CD4-positive, alpha-beta T cell treated with Interleukin-17A for 4 hours (primary cell): Measurements from ENCODE around the gene BRD3OS.
A peak's percentile ranks its signal among the peaks of the same experiment; 100 is the strongest.

Source experiments
- DNase-seq: peaks from one replicate; pipeline ENCODE4 v3.0.0-alpha.2; 2020; ENCODE audit warnings: mixed read lengths

Gene BRD3OS

DNA sequence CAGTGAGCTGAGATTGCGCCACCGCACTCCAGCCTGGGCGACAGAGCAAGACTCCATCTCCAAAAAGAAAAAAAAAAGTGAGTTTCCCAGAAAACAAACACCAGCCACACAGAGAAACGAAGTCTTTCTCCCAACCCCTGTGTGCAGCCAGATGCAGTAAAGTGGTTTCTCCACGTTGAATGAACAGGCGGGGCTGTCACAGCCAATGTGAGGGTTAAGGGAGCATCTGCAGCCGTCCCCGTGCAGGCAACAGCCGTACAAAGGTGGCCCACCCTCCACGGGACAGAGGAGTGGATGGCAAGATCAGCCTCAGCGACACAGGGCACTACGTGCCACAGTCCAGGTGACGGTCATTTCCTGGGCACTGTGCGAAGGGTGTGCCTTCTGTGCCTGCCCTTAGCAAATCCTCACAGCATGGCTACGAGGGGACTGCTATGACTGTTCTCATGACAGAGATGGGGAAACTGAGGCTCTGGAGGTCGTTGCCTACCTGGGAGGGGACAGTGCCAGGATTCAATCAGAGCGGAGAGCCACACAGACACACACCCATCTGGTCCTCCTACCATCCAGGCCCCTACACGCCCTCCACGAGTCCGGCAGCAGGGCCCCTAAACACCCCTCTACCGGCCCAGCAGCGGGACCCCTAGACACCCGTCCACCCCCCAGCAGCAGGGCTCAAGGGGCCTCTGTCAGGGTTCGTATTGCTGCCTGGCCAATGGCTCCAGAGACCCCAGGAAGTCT lies 35.5 kb upstream of the BRD3OS start:
- no peak for DNase-seq

DNA sequence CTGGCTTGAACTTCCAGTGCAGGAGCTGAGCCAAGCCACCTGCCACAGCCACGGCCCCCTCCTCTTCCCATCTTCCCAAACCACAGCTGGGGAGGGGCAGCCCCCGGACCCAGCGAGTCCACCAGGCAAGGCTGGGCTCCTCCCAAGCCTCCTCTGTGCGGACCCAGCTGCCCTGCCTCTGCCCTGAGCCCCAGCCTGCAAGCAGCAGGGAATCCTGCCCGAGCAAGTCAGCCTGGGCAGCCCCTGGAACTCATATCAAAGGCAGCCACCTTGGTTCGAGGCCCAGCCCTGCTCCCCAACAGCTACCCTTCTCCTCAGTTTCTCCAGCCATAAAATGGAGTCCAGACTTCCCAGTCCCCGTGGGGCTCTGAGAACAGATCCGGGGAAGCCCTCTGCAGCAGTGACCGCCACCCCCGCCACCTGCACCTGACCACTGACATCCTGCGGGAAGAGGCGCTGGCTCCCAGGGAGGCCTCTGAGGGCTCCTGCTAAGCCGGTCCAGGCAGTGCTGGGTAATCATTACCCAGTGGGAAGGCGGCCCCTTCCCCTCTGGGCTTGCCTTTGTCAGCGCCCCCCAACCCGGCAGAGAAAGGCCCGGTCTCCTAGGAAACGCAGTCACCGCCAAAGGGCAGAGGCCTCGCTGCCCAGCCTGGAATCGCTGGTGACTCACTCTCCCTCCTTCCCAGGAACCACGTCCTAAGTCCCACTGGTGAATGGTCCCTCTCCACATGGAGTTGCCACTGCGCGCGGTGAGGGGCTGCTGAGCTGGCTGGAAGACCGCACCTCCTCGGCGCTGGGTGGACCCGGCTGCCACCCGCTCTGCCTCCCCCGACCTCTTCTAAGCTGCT lies 34.7 kb upstream of the BRD3OS start:
- DNase-seq: no peak

DNA sequence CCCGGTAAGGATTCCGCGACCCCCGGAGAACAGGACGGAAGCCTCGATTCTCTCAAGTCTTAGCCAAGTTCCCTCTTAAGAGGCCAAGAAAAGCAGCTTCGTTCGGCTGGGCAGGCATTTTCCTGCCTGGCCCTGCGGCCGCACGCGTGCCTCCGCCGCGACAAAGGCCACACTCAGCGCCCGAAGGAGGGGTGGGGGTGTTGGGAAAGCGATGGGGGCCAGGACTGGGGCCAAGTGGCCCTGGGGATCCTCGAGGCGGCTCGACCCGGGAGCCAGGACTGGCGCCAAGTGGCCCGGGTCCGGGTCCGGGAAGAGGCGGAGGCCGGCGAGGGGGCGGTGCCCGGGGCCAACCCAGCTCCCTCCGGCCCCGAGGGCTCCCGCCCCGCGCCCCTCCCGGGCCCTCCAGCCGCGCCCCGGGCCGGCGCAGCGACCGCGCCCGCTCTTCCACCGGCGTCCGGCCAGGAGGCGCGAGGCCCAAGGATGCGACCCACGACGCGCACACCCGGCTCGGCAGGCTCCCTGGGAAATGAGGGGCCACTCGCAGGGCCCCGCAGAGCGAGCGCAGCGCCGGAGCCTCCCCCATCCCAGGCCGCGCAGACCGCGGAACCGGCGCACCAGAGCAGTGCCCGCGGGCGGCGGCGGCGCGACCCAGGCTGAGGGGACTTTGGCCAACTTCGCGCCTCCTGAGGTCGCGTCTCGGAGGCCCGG lies 33.9 kb upstream of the BRD3OS start:
- peak; percentile 15 for DNase-seq

DNA sequence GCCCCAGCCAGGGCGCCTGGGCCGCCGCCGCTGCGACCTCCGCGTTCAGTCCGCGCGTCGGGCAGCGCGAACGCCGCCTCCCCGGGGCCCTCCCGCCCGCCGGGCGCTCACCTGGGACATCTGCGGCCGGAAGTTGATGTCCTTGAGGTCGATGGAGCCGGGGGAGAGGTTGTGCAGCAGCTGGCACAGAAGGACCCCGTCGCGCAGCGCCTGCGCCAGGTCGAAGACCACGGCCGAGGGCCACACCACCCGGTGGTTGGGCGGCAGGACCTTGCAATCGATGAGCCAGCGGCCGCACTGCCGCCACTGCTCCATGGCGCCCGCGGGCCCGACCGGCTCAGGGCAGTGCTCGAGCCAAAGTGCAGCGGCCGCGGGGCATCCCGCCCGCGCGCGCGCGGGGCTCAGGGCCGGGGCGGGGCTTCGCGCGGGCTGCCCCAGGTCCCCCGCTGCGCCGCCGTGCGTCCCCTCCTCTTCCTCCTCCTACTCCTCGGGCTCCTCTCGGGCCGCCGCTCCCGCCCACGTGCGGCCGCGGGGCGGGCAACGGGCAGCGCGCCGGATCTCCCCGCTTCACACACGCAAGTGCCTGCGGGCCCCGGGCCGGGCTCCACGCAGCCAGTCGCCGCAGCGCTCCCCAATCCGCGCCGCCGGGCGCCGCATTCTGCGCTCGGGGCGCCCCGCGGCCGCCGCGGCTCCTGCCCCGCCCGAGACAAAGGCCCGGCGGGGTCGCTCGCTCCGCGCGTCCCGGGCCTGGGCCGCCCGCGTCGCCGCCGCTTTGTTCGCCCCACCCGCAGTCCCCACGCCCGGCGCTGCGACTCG lies 33.1 kb upstream of the BRD3OS start, which contains the start of gene VAV2:
VAV2 (minus strand) TSS at position 361 of the 816 bp plus-strand sequence; CDS start at position 315, 46 bp downstream.
- peak; percentile 68 for DNase-seq

DNA sequence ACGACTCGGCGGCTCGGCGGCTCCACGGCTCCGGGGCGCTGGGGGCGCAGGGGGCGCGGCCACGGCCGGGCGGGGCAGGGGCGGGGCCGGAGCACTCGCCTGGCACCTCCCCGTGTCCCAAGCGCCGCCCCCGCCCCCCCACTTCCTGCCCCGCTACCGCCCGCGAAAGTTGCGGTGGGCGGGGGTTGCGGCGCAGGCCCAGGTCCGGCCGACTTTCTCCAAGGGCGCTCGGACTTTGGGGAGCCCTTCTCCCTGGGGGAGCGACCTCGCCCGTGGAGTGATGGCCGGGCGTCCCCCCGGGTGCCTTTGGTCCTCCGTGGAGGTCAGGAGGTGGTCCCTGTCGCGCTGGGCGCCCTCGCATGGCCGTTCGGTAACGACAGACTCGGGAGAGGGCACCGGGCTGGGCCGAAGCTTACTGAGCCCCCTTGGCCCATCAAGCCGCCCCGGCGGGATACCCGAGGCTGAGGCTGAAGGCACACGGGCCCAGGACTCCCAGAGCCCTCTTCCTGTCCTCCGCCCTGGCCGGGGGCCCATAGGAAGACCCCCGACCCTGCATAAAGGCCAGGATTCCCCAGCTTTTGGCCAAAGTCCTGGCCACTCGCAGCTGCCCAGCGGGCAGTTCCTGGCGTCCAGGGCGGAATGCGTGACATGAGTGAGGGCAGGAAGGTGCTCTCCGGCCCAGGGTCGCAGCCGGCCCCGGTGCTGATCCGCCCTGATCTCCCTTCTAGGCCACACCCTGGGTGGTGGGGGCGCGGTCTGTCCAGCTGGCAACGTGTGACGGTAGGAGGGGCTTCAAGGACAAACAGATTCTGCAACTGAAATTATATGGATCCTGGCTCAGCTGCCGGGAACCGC lies 32.3 kb upstream of the BRD3OS start:
- DNase-seq: peak; percentile 89

DNA sequence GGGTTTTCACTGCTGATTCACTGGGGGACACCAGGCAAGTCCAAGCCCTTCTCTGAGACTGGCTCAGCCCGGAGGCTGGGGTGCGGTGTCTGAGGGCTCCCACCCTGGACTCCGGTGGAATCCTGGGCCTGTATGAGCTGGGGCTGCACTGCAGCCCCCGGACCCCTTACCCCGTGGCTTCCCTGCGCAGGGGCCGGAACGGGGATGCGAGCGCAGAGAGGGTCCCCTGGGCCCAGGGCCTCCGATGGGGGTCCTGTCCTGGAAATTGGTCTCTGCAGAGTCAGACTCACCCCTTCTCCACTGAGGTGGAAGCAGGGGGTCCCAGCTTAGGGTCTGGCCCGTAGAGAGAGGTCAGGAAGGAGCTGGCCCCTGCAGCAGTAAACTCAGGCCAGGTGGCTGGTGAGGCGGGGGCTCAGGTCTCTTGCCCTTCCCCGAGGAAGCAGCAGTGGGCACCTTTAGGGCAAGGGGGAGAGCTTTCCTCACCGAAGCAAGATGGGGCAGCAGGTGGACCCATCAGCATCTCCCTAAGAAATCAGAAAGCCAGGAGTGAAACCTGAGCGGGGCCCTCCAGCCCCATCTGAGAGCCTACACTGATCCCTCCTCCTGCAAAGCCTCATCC lies 31.5 kb upstream of the BRD3OS start:
- DNase-seq: no peak

DNA sequence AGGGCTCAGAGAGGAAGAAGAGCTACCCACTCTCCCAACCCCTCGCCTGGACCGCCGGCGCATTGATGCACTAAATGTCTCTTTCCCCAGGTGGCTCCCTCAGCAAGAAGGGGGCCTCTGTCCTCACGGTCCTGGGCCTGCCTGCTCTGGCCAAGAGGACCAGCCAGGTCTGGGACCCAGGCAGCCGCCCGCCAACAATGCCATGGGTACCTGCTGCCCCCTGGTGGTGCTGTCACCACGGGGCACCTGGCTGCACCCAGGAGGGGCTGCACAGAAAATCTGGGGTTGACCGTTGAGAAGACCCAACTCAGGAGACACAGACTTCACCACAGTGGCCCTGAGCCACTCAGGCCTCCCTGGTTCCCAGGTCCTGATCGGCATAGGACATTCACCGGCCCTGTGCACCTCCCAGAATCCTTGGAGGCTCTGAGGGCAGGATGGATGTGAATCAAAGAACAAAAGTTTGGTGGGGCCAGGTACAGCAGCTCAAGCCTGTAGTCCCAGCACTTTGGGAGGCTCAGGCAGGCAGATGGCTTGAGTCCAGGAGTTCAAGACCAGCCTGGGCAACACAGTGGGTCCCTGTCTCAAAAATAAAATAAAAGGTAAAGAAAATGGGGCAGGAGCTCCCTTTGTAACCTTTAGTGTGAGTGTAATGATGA lies 30.8 kb upstream of the BRD3OS start:
- DNase-seq: peak; percentile 87

DNA sequence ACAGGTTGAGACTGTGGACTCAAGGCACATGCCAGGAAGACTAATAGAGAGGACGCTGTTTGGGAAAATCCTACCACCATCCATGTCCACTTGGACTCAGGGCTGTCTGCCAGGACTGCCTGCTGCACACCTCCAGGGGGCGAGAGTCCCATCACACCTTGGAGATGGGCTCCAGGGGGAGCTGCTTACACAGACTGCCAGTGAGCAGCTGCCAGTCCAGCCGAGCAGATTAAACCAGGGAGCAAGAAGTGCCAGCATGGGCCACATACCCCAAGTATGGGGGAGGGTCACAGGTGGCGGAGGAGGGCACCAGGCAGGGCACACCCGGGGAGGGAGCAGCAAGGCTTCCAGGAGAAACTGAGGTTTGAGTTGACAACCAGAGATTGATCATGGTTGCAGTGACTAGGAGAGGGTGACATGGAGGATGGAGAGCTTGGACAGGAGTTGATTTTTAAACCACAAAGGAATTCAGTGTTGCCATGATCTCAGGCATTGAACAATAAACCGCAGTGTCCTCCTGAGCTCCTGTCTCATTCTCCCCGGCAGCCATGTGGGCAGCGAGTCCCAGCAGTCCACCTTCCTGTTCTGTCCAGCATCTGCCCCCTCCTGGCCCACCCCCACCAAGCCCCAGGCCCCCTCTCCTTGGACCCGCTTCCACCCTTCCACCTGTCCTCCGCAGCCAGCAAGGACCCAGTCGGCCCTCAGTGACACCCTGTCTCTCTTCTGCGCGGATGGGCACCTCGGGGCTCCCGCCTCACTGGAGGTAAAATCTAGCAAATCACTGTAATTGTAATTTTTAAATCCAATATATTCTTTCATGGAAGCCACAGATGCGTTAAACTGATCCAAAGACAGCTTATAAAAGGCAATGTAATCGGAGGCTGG lies 30.0 kb upstream of the BRD3OS start:
- DNase-seq: no peak

DNA sequence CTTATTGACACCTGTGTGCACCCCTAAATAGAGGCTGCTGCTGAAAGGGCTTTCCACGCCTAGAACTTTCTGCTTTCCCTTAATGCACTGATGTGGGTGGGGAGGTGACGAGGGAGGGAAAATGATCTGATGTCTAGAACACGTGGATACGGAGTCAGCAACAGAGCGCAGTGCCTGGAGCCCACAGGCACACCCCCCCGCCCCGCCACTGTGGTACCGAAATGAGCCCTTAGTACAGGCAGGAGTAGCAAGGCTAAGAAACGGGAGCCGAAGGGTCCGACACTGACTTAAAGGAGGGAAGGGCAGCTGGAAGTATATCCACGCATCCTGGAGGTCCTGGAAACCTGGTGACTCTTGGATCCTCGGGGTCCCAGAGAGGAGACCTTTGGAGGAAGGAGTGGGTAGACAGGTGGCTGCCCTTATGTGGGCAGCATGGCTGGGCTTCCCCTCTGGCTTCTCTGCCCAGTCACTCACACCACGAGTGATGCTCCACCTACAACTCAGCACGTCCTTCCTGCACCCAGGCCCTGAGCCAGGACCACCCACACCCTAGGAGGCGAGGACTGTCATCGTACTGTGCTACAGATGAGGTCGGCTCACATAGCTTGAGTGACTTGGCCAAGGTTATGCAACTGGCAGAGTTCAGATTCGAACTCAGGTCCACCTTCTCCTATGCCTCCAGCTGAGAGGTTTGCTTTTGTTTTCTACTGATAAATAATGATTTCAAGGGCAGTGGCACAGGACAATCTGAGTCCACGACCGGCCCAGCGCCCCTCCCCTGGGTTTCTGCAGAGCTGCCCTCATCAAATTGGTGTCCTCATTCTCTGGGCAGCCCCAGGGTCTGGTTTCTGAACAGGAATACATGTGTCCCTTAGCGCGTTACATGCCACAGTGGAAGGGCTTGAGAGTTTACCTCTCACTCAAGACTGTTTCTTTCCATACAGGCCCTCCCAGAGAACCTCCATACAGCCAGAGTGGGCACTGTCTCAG lies 28.5 kb upstream of the BRD3OS start:
- DNase-seq: no peak

DNA sequence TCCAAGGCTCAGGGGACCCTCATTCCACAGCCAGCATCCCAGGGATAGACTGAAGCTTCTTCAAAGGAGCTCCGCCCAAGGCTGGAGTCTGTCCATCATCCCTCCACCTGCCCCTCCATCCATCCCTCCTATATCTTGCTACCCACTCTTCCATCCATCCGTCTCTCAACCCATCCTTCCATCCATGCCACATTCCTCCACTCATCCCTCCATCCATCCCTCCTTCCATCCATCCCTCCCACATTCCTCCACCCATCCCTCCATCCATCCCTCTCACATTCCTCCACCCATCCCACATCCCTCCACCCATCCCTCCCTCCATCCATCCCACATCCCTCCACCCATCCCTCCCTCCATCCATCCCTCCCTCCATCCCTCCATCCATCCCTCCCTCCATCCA lies 27.7 kb upstream of the BRD3OS start:
- no peak for DNase-seq

DNA sequence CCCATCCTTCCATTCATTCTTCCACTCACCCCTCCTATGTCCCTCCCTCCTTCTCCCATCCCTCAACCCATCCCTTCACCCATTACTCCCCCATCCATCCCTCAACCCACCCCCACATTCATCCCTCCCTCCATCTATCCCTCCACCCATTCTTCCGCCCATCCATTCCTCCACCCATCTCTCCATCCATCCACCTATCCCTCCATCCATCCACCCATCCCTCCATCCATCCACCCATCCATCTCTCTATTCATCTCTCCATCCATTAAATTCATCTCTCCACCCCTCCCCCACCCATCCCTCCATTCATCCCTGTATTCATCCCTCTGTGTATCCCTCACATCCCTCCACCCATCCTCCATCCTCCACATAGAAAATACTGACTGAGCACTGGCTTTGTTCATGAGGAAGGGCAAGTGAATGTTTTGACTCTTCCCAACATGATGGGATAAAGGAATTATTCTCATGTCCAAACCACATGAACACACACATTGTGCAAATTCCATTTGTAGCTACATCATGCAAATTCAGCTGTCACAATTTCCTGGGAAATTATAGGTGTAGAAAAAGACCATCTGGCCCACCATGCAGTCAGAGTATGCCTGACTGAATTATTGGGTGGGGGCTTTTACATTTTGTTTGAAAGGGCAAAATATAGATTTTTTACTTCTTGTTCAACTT lies 26.2 kb upstream of the BRD3OS start:
- no peak for DNase-seq

DNA sequence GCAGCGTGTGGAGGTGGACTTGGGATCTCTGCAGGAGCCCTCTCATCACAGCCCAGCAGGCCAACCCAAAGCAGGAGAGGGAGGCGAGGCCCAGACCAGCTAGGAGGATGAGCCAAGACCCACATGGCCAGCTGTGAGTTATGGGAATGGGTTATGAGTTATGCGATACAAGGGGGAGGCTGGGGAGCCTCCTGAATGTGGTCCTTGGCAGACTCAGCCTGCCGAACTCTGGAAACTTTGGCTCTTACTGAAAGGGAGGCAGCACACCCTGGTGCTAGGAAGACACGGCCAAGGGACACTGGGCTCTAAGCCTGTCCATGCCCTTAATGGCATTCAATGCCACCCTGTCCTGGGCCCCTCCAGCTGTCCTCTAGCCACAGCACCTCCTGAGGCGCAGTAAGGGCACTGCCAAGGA lies 25.4 kb upstream of the BRD3OS start:
- no peak for DNase-seq

DNA sequence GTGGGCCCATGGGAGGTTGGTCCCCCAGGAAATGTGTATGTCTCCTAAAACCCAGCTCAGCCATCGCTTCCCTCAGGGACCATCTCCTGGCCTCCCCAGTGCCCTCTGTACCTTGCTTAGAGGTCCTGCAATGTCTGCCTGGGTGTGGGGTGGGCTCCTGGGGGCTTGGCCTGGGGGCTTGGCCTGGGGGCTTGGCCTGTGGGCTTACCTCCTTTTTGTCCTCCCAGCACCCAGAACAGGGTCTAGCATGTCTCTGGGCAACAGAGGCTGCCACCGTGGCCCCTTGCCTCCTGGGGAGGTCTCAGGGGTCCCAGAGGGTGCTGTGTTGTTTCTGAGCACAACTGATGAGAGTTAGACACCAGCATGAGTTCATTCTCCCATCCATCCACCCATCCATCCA lies 22.5 kb upstream of the BRD3OS start:
- no peak for DNase-seq

DNA sequence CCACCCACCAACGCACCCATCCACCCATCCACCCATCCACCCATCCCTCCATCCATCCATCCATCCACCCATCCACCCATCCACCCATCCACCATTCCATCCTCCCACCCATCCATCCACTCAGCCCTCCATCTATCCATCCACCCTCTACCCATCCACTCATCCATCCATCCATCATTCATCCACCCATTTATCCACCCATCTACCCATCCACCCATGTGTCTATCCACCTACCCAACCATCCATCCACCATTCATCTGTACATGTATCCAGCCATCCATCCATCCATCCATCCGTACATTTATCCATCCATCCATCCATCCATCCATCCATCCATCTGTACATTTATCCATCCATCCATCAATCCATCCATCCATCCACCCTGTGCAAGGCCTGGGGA lies 22.0 kb upstream of the BRD3OS start:
- DNase-seq: no peak

DNA sequence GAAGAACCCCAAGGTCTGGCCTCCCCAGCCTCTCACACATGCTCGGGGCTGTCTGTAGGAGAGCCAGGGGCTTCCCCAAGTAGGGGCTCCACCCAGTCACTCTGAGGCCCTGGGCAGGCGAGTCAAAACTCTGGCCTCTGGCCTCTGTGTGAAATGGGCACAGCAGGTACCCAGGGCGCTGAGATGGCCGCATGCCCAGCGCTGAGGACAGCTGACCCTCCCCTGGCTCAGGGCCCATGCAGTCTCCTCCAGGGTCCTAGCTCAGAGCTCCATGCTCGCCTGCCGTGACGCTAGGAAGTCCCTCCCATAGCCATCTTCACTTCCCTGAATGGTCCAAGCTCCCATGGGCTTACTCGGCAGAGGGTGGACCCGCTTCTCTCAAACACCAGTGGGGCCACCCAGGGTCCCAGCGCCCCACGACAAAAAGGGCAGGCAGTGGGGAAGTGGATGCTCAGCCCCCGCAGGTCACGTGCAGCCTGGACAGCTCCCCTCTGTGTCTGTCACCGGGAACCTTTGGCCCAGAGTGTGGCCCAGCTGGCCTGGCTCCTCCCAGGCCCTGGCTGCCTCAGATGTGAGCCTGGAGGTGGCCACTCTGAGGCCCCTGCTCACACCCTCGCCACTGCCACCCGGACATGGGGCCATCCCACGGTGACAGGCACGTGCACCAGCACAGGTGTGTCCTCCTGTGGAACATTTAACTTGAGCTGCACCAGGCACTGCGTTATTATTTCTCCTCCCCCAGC lies 21.0 kb upstream of the BRD3OS start:
- no peak for DNase-seq

DNA sequence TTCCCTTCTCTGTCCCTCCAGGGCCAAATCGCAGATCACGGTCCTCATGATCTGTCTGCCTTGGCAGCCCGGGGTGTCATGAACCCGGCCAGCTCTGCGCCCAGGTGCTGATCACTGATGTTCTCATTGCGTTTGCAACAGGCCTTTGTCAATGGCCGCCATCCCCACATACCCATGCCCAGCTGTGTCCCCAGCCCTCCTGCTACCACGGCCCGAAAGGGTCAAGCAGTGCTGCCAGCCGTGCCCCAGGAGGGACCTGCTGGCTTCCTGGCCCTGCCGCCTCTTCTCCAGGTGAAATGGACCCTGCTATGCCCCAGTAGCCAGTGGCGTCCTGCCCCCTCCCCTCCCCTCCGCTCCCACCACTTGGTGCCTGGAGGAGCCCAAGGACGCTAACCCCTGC lies 20.4 kb upstream of the BRD3OS start:
- no peak for DNase-seq

DNA sequence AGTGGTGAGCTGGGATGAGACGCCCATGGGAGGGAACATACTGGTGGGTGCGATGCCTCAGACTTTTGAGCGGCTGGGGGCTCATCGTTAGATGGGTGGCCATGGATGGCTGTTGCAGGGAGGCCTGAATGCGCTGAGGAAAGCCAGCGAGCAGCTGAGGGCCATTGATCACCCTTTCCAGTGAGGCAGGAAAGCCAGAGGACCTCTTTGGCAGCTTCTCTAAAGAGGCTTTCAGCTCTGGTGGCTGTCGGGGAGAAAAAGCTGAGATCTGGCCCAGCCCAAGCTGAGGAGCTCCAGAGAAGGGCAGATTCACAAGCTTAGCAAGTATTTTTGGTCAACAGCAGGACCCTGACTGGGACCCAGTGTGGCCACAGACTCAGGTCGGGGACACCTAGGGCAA lies 19.9 kb upstream of the BRD3OS start:
- no peak for DNase-seq
